SK-N-SH (cell line): ENCODE results near the gene BMPR1B. TPM values are rescaled to one million over a fixed set of nuclear protein-coding genes. Genes with fewer than 3 reads are reported as not detected.
A peak's percentile ranks its signal among the peaks of the same experiment; 100 is the strongest.

Source experiments
- CTCF ChIA-PET: fragments of 300-600, 350-600 bp; formaldehyde crosslinking; extraction: SDS; loops from one replicate; lab custom pipeline; 2021; lab: Yijun Ruan, JAX
- POLR2A ChIA-PET: fragments of 350-600 bp; sonication (Branson Sonifier 250); formaldehyde crosslinking; extraction: SDS; loops from one replicate; lab custom pipeline; 2020; ENCODE audit warnings: antibody characterized with exemption, inconsistent platforms; lab: Yijun Ruan, JAX
- DNase-seq: peaks from one replicate; pipeline ENCODE4 v3.0.0; 2012
- H2AFZ ChIP-seq: fragments of 200-600 bp; sonication (generic); 2 replicates; pipeline ENCODE4 v1.8.1; 2016; ENCODE audit warnings: antibody characterized with exemption, mild to moderate bottlenecking, low read depth
- H3F3A ChIP-seq: fragments of 200-600 bp; sonication (generic); replicated peaks from 2 replicates; pipeline ENCODE3; 2016; ENCODE audit warnings: antibody characterized with exemption, mild to moderate bottlenecking; ENCODE audit not compliant: insufficient read depth
- H3K27ac ChIP-seq, 2 experiments: fragments of 200-500 bp in 1 of 2; fragments of 200-600 bp in 1 of 2; sonication (Bioruptor generic) in 1 of 2; sonication (generic), shearing (Covaris generic) in 1 of 2; 2 replicates each; pipeline versions ENCODE4 v1.5.1 to v1.6.1; 2014 to 2016; ENCODE audit warnings: low read depth in 2 of 2, inconsistent platforms in 1 of 2, low read length in 1 of 2, mild to moderate bottlenecking in 1 of 2, mixed read lengths in 1 of 2
- H3K27me3 ChIP-seq: fragments of 200-600 bp; sonication (generic), shearing (Covaris generic); 2 replicates; pipeline ENCODE4 v1.6.1; 2016; ENCODE audit warnings: mixed run types; ENCODE audit not compliant: insufficient read depth
- H3K36me3 ChIP-seq, 2 experiments: fragments of 200-500 bp in 1 of 2; fragments of 200-600 bp in 1 of 2; sonication (Bioruptor generic) in 1 of 2; sonication (generic) in 1 of 2; replicated peaks in 1 of 2; 2 replicates each; pipeline versions ENCODE3 to v1.5.1; 2014 to 2016; ENCODE audit warnings: low read length in 1 of 2, mild to moderate bottlenecking in 1 of 2; ENCODE audit not compliant: insufficient read depth in 2 of 2, control insufficient read depth in 1 of 2
- H3K4me1 ChIP-seq, 2 experiments: fragments of 200-500 bp in 1 of 2; fragments of 200-600 bp in 1 of 2; sonication (Bioruptor generic) in 1 of 2; sonication (generic), shearing (Covaris generic) in 1 of 2; 2 replicates each; pipeline versions ENCODE4 v1.5.1 to v1.6.1; 2014 to 2016; ENCODE audit warnings: low read depth in 1 of 2, low read length in 1 of 2, mixed run types in 1 of 2; ENCODE audit not compliant: insufficient read depth in 2 of 2, control insufficient read depth in 1 of 2
- H3K4me2 ChIP-seq: fragments of 200-600 bp; sonication (generic), shearing (Covaris generic); 2 replicates; pipeline ENCODE4 v1.6.1; 2017; ENCODE audit warnings: mixed run types
- H3K4me3 ChIP-seq, 2 experiments: fragments of 200-500 bp in 1 of 2; fragments of 200-600 bp in 1 of 2; sonication (Bioruptor generic) in 1 of 2; sonication (generic), shearing (Covaris generic) in 1 of 2; 2 replicates each; pipeline versions ENCODE4 v1.5.1 to v1.8.1; 2014 to 2016; ENCODE audit warnings: low read depth in 2 of 2, inconsistent platforms in 1 of 2, low read length in 1 of 2, mild to moderate bottlenecking in 1 of 2, mixed read lengths in 1 of 2, moderate library complexity in 1 of 2
- H3K79me2 ChIP-seq: fragments of 200-600 bp; sonication (generic); 2 replicates; pipeline ENCODE4 v1.8.1; 2017; ENCODE audit warnings: mild to moderate bottlenecking; ENCODE audit not compliant: insufficient read depth
- H3K9ac ChIP-seq: fragments of 200-600 bp; sonication (generic); 2 replicates; pipeline ENCODE4 v1.6.1; 2017; ENCODE audit warnings: mixed run types
- H3K9me2 ChIP-seq: fragments of 200-600 bp; sonication (generic); 2 replicates; pipeline ENCODE4 v1.6.1; 2017; ENCODE audit warnings: mixed run types
- H3K9me3 ChIP-seq: fragments of 200-600 bp; sonication (generic); 2 replicates; pipeline ENCODE4 v1.6.1; 2017; ENCODE audit warnings: mixed run types, mild to moderate bottlenecking, moderate library complexity
- H4K20me1 ChIP-seq: fragments of 200-600 bp; sonication (generic); 2 replicates; pipeline ENCODE4 v1.6.1; 2017; ENCODE audit warnings: mild to moderate bottlenecking, mixed run types; ENCODE audit not compliant: insufficient read depth
- EP300 ChIP-seq, 2 experiments: IDR thresholded peaks; 2 replicates each; pipeline versions ENCODE4 v1.4.0 to v1.6.1; 2012; ENCODE audit warnings: borderline replicate concordance in 1 of 2, low read depth in 1 of 2, low read length in 1 of 2
- FOSL2 ChIP-seq: IDR thresholded peaks from 2 replicates; pipeline ENCODE4 v1.4.0; 2012; ENCODE audit warnings: low read depth, mild to moderate bottlenecking, moderate library complexity, borderline replicate concordance
- GABPA ChIP-seq: IDR thresholded peaks from 2 replicates; pipeline ENCODE4 v1.4.0; 2012; ENCODE audit warnings: low read depth, mild to moderate bottlenecking
- GATA2 ChIP-seq: sonication (generic); formaldehyde crosslinking; IDR thresholded peaks from 2 replicates; pipeline ENCODE4 v1.5.0; 2020; ENCODE audit warnings: mild to moderate bottlenecking, missing genetic modification reagents
- RFX5 ChIP-seq: IDR thresholded peaks from 2 replicates; pipeline ENCODE4 v1.6.1; 2012; ENCODE audit warnings: mild to moderate bottlenecking, improper control_type of control experiment, low read length
- TAF1 ChIP-seq: IDR thresholded peaks from 2 replicates; pipeline ENCODE4 v1.6.1; 2012; ENCODE audit warnings: low read depth, mild to moderate bottlenecking, low read length, moderate library complexity, borderline replicate concordance
- WGBS: methylation state at CpG from one replicate; pipeline ENCODE4 v1.1.6; 2017; ENCODE audit warnings: low lambda C conversion rate; 5-methylcytosine and 5-hydroxymethylcytosine counted together
- polyA plus RNA-seq, 3 experiments: library from polyadenylated mRNA; depleted of rRNA; stranded (reverse); fragments of >200 nt; gene quantifications; 2 replicates each; pipeline ENCODE4 v1.2.3, GENCODE V29; 2012
- TF ChIP-seq, protein P1 (sequence below): IDR thresholded peaks from 2 replicates; pipeline ENCODE4 v1.4.0; 2012; ENCODE audit warnings: low read depth
- TF ChIP-seq, protein P2 (sequence below): IDR thresholded peaks from 2 replicates; pipeline ENCODE4 v1.6.1; 2012; ENCODE audit warnings: mild to moderate bottlenecking, low read depth, low read length, moderate library complexity

The BMPR1B gene
- polyA plus RNA-seq, 1 of the 3 experiments (the other 2 are of a cell fraction) = 0.16 TPM

DNA sequence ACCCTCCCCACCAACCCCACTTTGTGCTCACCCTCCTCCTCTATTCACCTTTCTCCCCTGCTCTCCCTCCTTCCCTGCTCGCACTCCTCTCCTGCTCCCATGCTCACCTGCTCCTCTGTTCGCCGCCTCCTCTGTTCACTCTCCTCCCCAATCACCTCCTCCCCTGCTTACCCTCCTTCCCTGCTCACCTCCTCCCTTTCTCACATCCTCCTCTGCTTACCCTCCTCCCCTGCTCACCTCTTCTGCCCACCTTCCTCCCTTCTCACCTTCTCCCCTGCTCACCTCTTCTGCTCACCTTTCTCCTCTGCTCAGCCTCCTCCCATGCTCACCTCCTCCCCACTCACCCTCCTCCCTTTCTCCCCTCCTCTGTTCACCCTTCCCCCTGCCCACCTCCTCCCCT lies 433.8 kb downstream of the BMPR1B start:
- H2AFZ ChIP-seq = no peak overlapping the region

DNA sequence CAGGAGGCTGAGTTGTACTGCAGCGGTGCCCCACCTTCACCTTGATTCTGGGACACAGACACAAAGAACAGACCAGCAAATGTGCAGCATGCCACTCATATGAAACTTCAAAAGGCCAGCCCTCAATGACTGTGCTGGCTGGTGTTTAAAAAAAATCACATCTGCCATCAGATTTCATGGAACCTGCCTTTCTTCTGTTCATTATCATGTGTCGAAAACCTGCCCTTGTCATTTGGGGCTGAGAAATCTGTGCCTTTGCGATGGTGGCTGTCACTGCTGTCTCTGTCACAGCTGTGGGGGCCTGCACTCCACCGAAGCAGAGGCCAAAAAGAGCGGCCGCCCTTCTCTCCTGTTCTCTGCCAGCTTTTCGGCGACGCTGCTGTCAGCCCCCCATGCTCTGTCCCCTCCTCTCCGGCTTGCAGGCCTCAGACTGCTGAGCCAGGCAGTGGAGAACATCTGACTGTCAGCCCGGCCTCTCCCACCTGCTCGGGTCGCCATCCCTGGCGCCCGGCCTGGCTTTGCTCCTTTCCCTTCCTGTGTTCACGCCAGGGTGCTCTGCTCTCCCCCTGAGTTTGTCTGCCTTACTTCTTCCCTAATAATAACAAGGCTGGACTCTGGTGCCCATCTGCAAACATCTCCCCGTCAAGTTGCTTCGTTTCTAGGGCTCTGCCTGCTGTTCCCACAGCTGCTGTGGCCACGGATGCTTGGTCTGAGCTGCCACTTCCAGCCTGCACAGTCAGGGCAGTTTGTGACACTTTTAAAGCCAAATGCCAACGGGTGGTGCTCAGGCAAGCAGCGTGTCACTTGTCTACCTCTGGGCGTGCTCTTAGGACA lies 435.9 kb downstream of the BMPR1B start:
- no peak overlapping the region for H2AFZ ChIP-seq
- no peaks in the 10 kb centered on the region for H3K9me3 ChIP-seq
- no peak overlapping the region for H3K4me3 ChIP-seq
- H3K27me3 ChIP-seq = no peaks in the 10 kb centered on the region
- TF ChIP-seq FOSL2 (no peak), EP300 (IDR thresholded peaks at IDR 0.05; ENCODE audit: borderline replicate concordance in 1 of 2, low read depth in 1 of 2, low read length in 1 of 2) (peak in 1 of 2 experiments; percentile 44; a peak in 1 of 4 replicates), GATA2 (peak; percentile 62; the same call in 1 of the 2 replicates)
- H3K27ac ChIP-seq = peak overlapping the region in 1 of 2 experiments; percentile 69; a peak in 2 of 4 replicates
- WGBS = 81% methylated on average over 21 of the region's 22 CpGs
- ChIA-PET POLR2A (no interaction called here), CTCF (interaction anchor here (1.2 kb wide), 1 partner anchor 12 kb away, joined by 5 read pairs; no protein-coding TSS in a partner anchor)
- H3K4me2 ChIP-seq = no peak overlapping the region
- H3K9me2 ChIP-seq = no peaks in the 10 kb centered on the region
- no peaks in the 10 kb centered on the region for H4K20me1 ChIP-seq
- peak; percentile 32 for DNase-seq
- H3K36me3 ChIP-seq = peaks cover 0 to 18% of the 10 kb centered on the region in 2 experiments
- H3K79me2 ChIP-seq = no peaks in the 10 kb centered on the region
- H3F3A ChIP-seq = no peaks in the 10 kb centered on the region
- no peak overlapping the region for H3K9ac ChIP-seq
- H3K4me1 ChIP-seq = peaks cover 0 to 39% of the 10 kb centered on the region in 2 experiments; a peak in 2 of 4 replicates

More for the DNA sequence above, 433.8 kb downstream of the BMPR1B start:
- H3K4me3 ChIP-seq = no peak overlapping the region
- POLR2A ChIA-PET = interaction anchor here (1.1 kb wide), 1 partner anchor 127 kb away, joined by 3 read pairs; no protein-coding TSS in a partner anchor
- no peaks in the 10 kb centered on the region for H3K9me3 ChIP-seq
- TF ChIP-seq TAF1 (no peak), RFX5 (no peak)
- CTCF ChIA-PET = no interaction called here
- no peaks in the 10 kb centered on the region for H4K20me1 ChIP-seq
- no peaks in the 10 kb centered on the region for H3F3A ChIP-seq
- H3K36me3 ChIP-seq = peaks cover 0 to 17% of the 10 kb centered on the region in 2 experiments
- WGBS = 96% methylated on average over 3 of the region's 3 CpGs
- no peak overlapping the region for H3K9ac ChIP-seq
- DNase-seq = no peak
- no peaks in the 10 kb centered on the region for H3K27me3 ChIP-seq
- H3K27ac ChIP-seq = peak overlapping the region in 1 of 2 experiments; percentile 75; a peak in 2 of 4 replicates
- no peak overlapping the region for H3K4me2 ChIP-seq
- peaks cover 0 to 42% of the 10 kb centered on the region in 2 experiments; a peak in 2 of 4 replicates for H3K4me1 ChIP-seq
- no peaks in the 10 kb centered on the region for H3K9me2 ChIP-seq
- H3K79me2 ChIP-seq = no peaks in the 10 kb centered on the region

DNA sequence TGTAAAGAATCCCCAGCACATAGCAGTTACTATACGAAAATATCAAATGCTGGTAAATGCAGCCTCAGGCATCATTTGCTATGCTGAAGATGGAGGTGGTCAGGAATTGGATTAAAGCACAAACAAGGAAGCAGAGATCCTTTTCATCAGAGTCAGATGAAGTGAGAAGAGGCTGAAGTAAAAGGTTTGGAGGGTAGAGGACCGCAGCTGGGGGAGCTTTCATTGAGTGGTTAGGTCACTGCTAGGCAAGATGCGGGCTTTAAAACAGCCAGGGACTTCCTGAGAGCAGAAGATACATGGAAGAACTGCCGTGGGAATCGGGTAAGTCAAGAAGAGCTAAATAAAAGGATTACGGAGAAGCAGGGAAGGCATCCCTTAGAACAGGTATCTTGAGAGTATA lies 439.6 kb downstream of the BMPR1B start:
- H3K79me2 ChIP-seq = no peaks in the 10 kb centered on the region
- TF ChIP-seq GATA2 (no peak), GABPA (no peak)
- TF ChIP-seq, protein P1, sequence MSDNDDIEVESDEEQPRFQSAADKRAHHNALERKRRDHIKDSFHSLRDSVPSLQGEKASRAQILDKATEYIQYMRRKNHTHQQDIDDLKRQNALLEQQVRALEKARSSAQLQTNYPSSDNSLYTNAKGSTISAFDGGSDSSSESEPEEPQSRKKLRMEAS = no peak
- TF ChIP-seq, protein P2, sequence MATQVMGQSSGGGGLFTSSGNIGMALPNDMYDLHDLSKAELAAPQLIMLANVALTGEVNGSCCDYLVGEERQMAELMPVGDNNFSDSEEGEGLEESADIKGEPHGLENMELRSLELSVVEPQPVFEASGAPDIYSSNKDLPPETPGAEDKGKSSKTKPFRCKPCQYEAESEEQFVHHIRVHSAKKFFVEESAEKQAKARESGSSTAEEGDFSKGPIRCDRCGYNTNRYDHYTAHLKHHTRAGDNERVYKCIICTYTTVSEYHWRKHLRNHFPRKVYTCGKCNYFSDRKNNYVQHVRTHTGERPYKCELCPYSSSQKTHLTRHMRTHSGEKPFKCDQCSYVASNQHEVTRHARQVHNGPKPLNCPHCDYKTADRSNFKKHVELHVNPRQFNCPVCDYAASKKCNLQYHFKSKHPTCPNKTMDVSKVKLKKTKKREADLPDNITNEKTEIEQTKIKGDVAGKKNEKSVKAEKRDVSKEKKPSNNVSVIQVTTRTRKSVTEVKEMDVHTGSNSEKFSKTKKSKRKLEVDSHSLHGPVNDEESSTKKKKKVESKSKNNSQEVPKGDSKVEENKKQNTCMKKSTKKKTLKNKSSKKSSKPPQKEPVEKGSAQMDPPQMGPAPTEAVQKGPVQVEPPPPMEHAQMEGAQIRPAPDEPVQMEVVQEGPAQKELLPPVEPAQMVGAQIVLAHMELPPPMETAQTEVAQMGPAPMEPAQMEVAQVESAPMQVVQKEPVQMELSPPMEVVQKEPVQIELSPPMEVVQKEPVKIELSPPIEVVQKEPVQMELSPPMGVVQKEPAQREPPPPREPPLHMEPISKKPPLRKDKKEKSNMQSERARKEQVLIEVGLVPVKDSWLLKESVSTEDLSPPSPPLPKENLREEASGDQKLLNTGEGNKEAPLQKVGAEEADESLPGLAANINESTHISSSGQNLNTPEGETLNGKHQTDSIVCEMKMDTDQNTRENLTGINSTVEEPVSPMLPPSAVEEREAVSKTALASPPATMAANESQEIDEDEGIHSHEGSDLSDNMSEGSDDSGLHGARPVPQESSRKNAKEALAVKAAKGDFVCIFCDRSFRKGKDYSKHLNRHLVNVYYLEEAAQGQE = no peak
- TF ChIP-seq, all 33 proteins: peak for 0
- ChIA-PET POLR2A (no interaction called here), CTCF (no interaction called here)
- no peaks in the 10 kb centered on the region for H3K9me2 ChIP-seq
- H4K20me1 ChIP-seq = no peaks in the 10 kb centered on the region
- no peaks in the 10 kb centered on the region for H3K9me3 ChIP-seq
- no peak overlapping the region for H3K9ac ChIP-seq
- 86% methylated on average over 6 of the region's 6 CpGs for WGBS
- H3K27ac ChIP-seq = peak overlapping the region in 1 of 2 experiments; percentile 12; a peak in 2 of 4 replicates
- H3K4me1 ChIP-seq = peaks cover 0 to 26% of the 10 kb centered on the region in 2 experiments; a peak in 2 of 4 replicates
- peaks cover 0 to 30% of the 10 kb centered on the region in 2 experiments for H3K36me3 ChIP-seq
- H2AFZ ChIP-seq = no peak overlapping the region
- no peak overlapping the region for H3K4me2 ChIP-seq
- DNase-seq = no peak
- H3K4me3 ChIP-seq = no peak overlapping the region
- no peaks in the 10 kb centered on the region for H3F3A ChIP-seq
- no peaks in the 10 kb centered on the region for H3K27me3 ChIP-seq
